K562 (cell line): ENCODE data around the gene OSGIN1. TPM values are rescaled to one million over a fixed set of nuclear protein-coding genes. Genes with fewer than 3 reads are reported as not detected.

ENCODE experiments used
- ATF7 ChIP-seq: fragments of 450-650 bp; IDR thresholded peaks from 2 replicates; pipeline ENCODE4 v1.7.1; 2014; ENCODE audit warnings: mild to moderate bottlenecking, moderate library complexity
- CREB5 ChIP-seq: fragments of 250-450 bp; sonication (Bioruptor Pico); IDR thresholded peaks from 2 replicates; pipeline ENCODE4 v1.5.0; 2020; ENCODE audit warnings: mild to moderate bottlenecking
- CREM ChIP-seq: IDR thresholded peaks from 2 replicates; pipeline ENCODE4 v1.6.1; 2014; ENCODE audit warnings: antibody characterized with exemption, low read depth
- DDX20 ChIP-seq: fragments of 450-650 bp; IDR thresholded peaks from 2 replicates; pipeline ENCODE4 v1.6.1; 2016; ENCODE audit warnings: missing genetic modification characterization, low read depth, mild to moderate bottlenecking, missing compliant biosample characterization, moderate library complexity
- HIVEP1 ChIP-seq: fragments of 250-450 bp; sonication (Bioruptor Pico); IDR thresholded peaks from 2 replicates; pipeline ENCODE4 v1.4.0; 2020; ENCODE audit warnings: mild to moderate bottlenecking
- HNRNPK ChIP-seq: fragments of 200-400 bp; formaldehyde crosslinking; IDR thresholded peaks from one replicate; pipeline ENCODE4 v1.6.1; 2018; ENCODE audit warnings: mild to moderate bottlenecking, low read depth, low read length; ENCODE audit not compliant: poor library complexity, severe bottlenecking
- JUND ChIP-seq, 2 experiments: IDR thresholded peaks; 2 replicates in 1 of 2; 3 replicates in 1 of 2; pipeline ENCODE4 v1.6.1; 2011; ENCODE audit warnings: borderline replicate concordance in 2 of 2, low read depth in 2 of 2, low read length in 2 of 2, improper control_type of control experiment in 1 of 2, missing biosample characterization in 1 of 2, missing genetic modification characterization in 1 of 2, missing genetic modification reagents in 1 of 2
- MNT ChIP-seq, 2 experiments: fragments of 450-650 bp; conservative IDR thresholded peaks; 2 replicates each; pipeline ENCODE4 v1.6.1; 2017; ENCODE audit warnings: mild to moderate bottlenecking in 2 of 2, moderate library complexity in 2 of 2
- NEUROD1 ChIP-seq: fragments of 150-350 bp; IDR thresholded peaks from 2 replicates; pipeline ENCODE4 v1.6.1; 2014; ENCODE audit warnings: borderline replicate concordance, low read length, low read depth; ENCODE audit not compliant: partially characterized antibody
- PCBP2 ChIP-seq: fragments of 200-400 bp; formaldehyde crosslinking; IDR thresholded peaks from 2 replicates; pipeline ENCODE4 v1.6.1; 2018; ENCODE audit warnings: low read length, low read depth, mild to moderate bottlenecking, moderate library complexity; ENCODE audit not compliant: poor library complexity, severe bottlenecking
- RCOR1 ChIP-seq, 2 experiments: IDR thresholded peaks; 2 replicates each; pipeline ENCODE4 v1.6.1; 2012; ENCODE audit warnings: low read depth in 2 of 2, low read length in 2 of 2, borderline replicate concordance in 1 of 2, improper control_type of control experiment in 1 of 2
- SFPQ ChIP-seq: fragments of 200-400 bp; formaldehyde crosslinking; IDR thresholded peaks from 2 replicates; pipeline ENCODE4 v1.6.1; 2017; ENCODE audit warnings: mild to moderate bottlenecking, low read depth, low read length, moderate library complexity
- ZNF77 ChIP-seq: fragments of 250-450 bp; sonication (Bioruptor Pico); IDR thresholded peaks from 2 replicates; pipeline ENCODE4 v1.5.0; 2020
- polyA plus RNA-seq, 8 experiments: library from polyadenylated mRNA; depleted of rRNA in 4 of 8; stranded (reverse) in 5 of 8; unstranded in 3 of 8; fragments of >200 nt; fragmentation: Nextera tagmentation in 2 of 8; fragmentation: Illumina TruSeq in 1 of 8; extraction: Ambion mirVana in 2 of 8; extraction: Trizol in 1 of 8; gene quantifications; 2 replicates each; pipeline versions ENCODE4 v1.2.1 to v1.2.3, GENCODE V29; 2011 to 2014; ENCODE audit warnings: inconsistent platforms in 1 of 8, missing spikeins in 1 of 8
- total RNA-seq, 7 experiments: library from RNA; depleted of rRNA in 6 of 7; stranded (reverse); fragments of >200 nt in 6 of 7; fragmentation: Illumina TruSeq in 2 of 7; extraction: Trizol in 2 of 7; gene quantifications; 2 replicates each; pipeline versions ENCODE4 v1.2.1 to v1.2.3, GENCODE V29; 2011 to 2021; ENCODE audit warnings: low replicate concordance in 1 of 7
- TF ChIP-seq, protein P1 (sequence below): sonication (generic); formaldehyde crosslinking; IDR thresholded peaks from 2 replicates; pipeline ENCODE4 v1.8.0; 2022; ENCODE audit warnings: mild to moderate bottlenecking, missing genetic modification reagents, borderline replicate concordance
- TF ChIP-seq, protein P2 (sequence below): sonication (generic); formaldehyde crosslinking; IDR thresholded peaks from 2 replicates; pipeline ENCODE4 v1.8.1; 2023; ENCODE audit warnings: mild to moderate bottlenecking, missing genetic modification reagents

OSGIN1 gene
- total and polyA plus RNA-seq, 9 of the 15 experiments (the other 6 are each of a cell fraction or from before 2014, with no cell fraction given): 0.03 to 3.6 (median 1.6) TPM

- TF ChIP-seq JUND (IDR thresholded peaks at IDR 0.05; ENCODE audit: borderline replicate concordance, low read depth, low read length) (peak; percentile 55; the same call in 1 of the 2 replicates), JUND (tag; IDR thresholded peaks at IDR 0.05; ENCODE audit: borderline replicate concordance, low read depth, low read length) (no peak; the same call in 2 of the 3 replicates), NEUROD1 (no peak), PCBP2 (no peak), RCOR1 (IDR thresholded peaks at IDR 0.05; ENCODE audit: borderline replicate concordance in 1 of 2, low read depth in 2 of 2, low read length in 2 of 2) (0 out of 4 replicates have a peak, but pooled peaks of 1 of the 2 experiments have one; percentile 12), SFPQ (no peak), DDX20 (tag) (no peak), ATF7 (peak; percentile 30; the same call in 1 of the 2 replicates), MNT (conservative IDR thresholded peaks at IDR 0.05) (no peak), HNRNPK (no peak), ZNF77 (no peak), CREB5 (CRISPR knock-in tag) (no peak), CREM (0 out of 2 replicates have a peak, but pooled peaks have one; percentile 20), HIVEP1 (no peak)
- TF ChIP-seq, protein P1, sequence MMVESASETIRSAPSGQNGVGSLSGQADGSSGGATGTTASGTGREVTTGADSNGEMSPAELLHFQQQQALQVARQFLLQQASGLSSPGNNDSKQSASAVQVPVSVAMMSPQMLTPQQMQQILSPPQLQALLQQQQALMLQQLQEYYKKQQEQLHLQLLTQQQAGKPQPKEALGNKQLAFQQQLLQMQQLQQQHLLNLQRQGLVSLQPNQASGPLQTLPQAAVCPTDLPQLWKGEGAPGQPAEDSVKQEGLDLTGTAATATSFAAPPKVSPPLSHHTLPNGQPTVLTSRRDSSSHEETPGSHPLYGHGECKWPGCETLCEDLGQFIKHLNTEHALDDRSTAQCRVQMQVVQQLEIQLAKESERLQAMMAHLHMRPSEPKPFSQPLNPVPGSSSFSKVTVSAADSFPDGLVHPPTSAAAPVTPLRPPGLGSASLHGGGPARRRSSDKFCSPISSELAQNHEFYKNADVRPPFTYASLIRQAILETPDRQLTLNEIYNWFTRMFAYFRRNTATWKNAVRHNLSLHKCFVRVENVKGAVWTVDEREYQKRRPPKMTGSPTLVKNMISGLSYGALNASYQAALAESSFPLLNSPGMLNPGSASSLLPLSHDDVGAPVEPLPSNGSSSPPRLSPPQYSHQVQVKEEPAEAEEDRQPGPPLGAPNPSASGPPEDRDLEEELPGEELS (CRISPR knock-in tag): no peak
- TF ChIP-seq, protein P2, sequence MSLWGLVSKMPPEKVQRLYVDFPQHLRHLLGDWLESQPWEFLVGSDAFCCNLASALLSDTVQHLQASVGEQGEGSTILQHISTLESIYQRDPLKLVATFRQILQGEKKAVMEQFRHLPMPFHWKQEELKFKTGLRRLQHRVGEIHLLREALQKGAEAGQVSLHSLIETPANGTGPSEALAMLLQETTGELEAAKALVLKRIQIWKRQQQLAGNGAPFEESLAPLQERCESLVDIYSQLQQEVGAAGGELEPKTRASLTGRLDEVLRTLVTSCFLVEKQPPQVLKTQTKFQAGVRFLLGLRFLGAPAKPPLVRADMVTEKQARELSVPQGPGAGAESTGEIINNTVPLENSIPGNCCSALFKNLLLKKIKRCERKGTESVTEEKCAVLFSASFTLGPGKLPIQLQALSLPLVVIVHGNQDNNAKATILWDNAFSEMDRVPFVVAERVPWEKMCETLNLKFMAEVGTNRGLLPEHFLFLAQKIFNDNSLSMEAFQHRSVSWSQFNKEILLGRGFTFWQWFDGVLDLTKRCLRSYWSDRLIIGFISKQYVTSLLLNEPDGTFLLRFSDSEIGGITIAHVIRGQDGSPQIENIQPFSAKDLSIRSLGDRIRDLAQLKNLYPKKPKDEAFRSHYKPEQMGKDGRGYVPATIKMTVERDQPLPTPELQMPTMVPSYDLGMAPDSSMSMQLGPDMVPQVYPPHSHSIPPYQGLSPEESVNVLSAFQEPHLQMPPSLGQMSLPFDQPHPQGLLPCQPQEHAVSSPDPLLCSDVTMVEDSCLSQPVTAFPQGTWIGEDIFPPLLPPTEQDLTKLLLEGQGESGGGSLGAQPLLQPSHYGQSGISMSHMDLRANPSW (CRISPR knock-in tag): no peak
Observed at GRCh38 chr16:83994087-83994486, 41.0 kb downstream of the OSGIN1 start (continued).
